ENCODE data around the gene TMEM202. TPM values are rescaled to one million over a fixed set of nuclear protein-coding genes. Genes with fewer than 3 reads are reported as not detected.

TMEM202 gene
- polyA plus RNA-seq, 3 donors = not detected

GRCh38 chr15:72423256-72423655 is 25.2 kb downstream of the TMEM202 start:
- no peak overlapping the region for H3K4me3 ChIP-seq (replicated peaks in 1 of 3; ENCODE audit: low read depth in 2 of 3, low read length in 3 of 3)
- Mint-ChIP-seq H3K9me3 (peaks cover 19 to 49% (median 39%) of the 10 kb centered on the region in 7 donors), H3K4me3 (no peak overlapping the region), H3K27me3 (ENCODE audit: low read depth in 3 of 3) (peaks cover 0 to 1% (median 0%) of the 10 kb centered on the region in 3 donors), H3K4me1 (peaks cover 7% of the 10 kb centered on the region), H3K27ac (no peak overlapping the region), H3K36me3 (peaks cover 0 to 2% of the 10 kb centered on the region in 2 donors)
- no peak overlapping the region for H3K9ac ChIP-seq (ENCODE audit: insufficient read depth, low read length, poor library complexity, severe bottlenecking)
- intact Hi-C loops (cut with micrococcal nuclease) = no loop called here
- no peak overlapping the region for H3K27ac ChIP-seq (ENCODE audit: low read depth in 1 of 2, low read length in 2 of 2)
- H3K36me3 ChIP-seq (replicated peaks in 1 of 2; ENCODE audit: control insufficient read depth in 1 of 2, insufficient read depth in 2 of 2, low read length in 2 of 2) = no peaks in the 10 kb centered on the region
- peaks cover 8 to 24% of the 10 kb centered on the region in 2 donors for H3K9me3 ChIP-seq (replicated peaks in 1 of 2; ENCODE audit: control insufficient read depth in 1 of 2, insufficient read depth in 1 of 2, low read length in 2 of 2)
- 100% methylated on average over 1 of the region's 2 CpGs for WGBS (ENCODE audit: insufficient coverage)
- H3K4me1 ChIP-seq (ENCODE audit: control insufficient read depth in 1 of 2, insufficient read depth in 2 of 2, low read length in 2 of 2) = peaks cover 4 to 7% of the 10 kb centered on the region in 2 donors
- TF ChIP-seq, protein P1, sequence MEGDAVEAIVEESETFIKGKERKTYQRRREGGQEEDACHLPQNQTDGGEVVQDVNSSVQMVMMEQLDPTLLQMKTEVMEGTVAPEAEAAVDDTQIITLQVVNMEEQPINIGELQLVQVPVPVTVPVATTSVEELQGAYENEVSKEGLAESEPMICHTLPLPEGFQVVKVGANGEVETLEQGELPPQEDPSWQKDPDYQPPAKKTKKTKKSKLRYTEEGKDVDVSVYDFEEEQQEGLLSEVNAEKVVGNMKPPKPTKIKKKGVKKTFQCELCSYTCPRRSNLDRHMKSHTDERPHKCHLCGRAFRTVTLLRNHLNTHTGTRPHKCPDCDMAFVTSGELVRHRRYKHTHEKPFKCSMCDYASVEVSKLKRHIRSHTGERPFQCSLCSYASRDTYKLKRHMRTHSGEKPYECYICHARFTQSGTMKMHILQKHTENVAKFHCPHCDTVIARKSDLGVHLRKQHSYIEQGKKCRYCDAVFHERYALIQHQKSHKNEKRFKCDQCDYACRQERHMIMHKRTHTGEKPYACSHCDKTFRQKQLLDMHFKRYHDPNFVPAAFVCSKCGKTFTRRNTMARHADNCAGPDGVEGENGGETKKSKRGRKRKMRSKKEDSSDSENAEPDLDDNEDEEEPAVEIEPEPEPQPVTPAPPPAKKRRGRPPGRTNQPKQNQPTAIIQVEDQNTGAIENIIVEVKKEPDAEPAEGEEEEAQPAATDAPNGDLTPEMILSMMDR (IDR thresholded peaks at IDR 0.05) = no peak
- no peaks in the 10 kb centered on the region for H4K20me1 ChIP-seq (ENCODE audit: insufficient read depth, low read length)
- H2AFZ ChIP-seq (ENCODE audit: insufficient read depth, low read depth, low read length, poor library complexity, severe bottlenecking) = no peak overlapping the region
- no peak for DNase-seq
- H3K4me2 ChIP-seq (replicated peaks; ENCODE audit: extremely low read depth, low read length, poor library complexity, severe bottlenecking) = no peak overlapping the region
- peaks cover 0 to 3% of the 10 kb centered on the region in 2 donors for H3K27me3 ChIP-seq (ENCODE audit: control insufficient read depth in 2 of 2, insufficient read depth in 2 of 2, low read length in 2 of 2)
- no peaks in the 10 kb centered on the region for H3K79me2 ChIP-seq (ENCODE audit: insufficient read depth, low read length)

DNA sequence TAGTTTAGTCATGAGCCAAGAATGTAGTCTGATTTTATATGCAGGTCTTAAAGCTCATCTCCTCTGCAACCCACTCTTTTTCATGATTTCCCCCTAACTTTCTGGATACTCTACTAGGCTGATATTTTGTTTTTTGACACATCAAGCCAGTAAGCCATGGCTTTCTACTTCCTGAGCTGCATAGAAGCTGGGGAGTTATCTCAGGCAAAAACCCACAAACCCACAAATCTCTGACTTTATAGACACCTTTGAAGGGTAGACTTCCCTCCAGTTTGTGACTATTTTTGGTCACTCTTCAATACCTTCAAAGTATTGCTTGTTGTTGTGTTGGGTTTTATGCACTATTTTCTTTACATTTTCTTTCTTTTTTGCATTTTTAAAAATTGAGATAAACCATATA is 28.6 kb downstream of the TMEM202 start:
- no peak overlapping the region for H3K4me3 Mint-ChIP-seq
- no peaks in the 10 kb centered on the region for H3K36me3 Mint-ChIP-seq
- Histone ChIP-seq H4K20me1 (ENCODE audit: insufficient read depth, low read length) (no peaks in the 10 kb centered on the region), H3K79me2 (ENCODE audit: insufficient read depth, low read length) (no peaks in the 10 kb centered on the region), H2AFZ (ENCODE audit: insufficient read depth, low read depth, low read length, poor library complexity, severe bottlenecking) (no peak overlapping the region), H3K9ac (ENCODE audit: insufficient read depth, low read length, poor library complexity, severe bottlenecking) (no peak overlapping the region), H3K36me3 (replicated peaks in 1 of 2; ENCODE audit: control insufficient read depth in 1 of 2, insufficient read depth in 2 of 2, low read length in 2 of 2) (no peaks in the 10 kb centered on the region), H3K4me1 (ENCODE audit: control insufficient read depth in 1 of 2, insufficient read depth in 2 of 2, low read length in 2 of 2) (no peaks in the 10 kb centered on the region), H3K9me3 (replicated peaks in 1 of 2; ENCODE audit: control insufficient read depth in 1 of 2, insufficient read depth in 1 of 2, low read length in 2 of 2) (peaks cover 0 to 13% of the 10 kb centered on the region in 2 donors), H3K27ac (ENCODE audit: low read depth in 1 of 2, low read length in 2 of 2) (no peak overlapping the region), H3K4me3 (replicated peaks in 1 of 3; ENCODE audit: low read depth in 2 of 3, low read length in 3 of 3) (no peak overlapping the region), H3K4me2 (replicated peaks; ENCODE audit: extremely low read depth, low read length, poor library complexity, severe bottlenecking) (no peak overlapping the region), H3K27me3 (ENCODE audit: control insufficient read depth in 2 of 2, insufficient read depth in 2 of 2, low read length in 2 of 2) (peaks cover 0 to 3% of the 10 kb centered on the region in 2 donors)
- no peaks in the 10 kb centered on the region for H3K4me1 Mint-ChIP-seq
- TF ChIP-seq, protein P1 (IDR thresholded peaks at IDR 0.05) = no peak
- H3K27me3 Mint-ChIP-seq (ENCODE audit: low read depth in 3 of 3) = peaks cover 0 to 7% (median 0%) of the 10 kb centered on the region in 3 donors
- no peak overlapping the region for H3K27ac Mint-ChIP-seq
- DNase-seq = no peak
- H3K9me3 Mint-ChIP-seq = peaks cover 12 to 44% (median 30%) of the 10 kb centered on the region in 7 donors
- intact Hi-C loops (cut with micrococcal nuclease) = no loop called here
